C4-2B (cell line): Measurements from ENCODE around the gene FOLR2.

Experiments used
- CTCF ChIP-seq: fragments of 450-650 bp; conservative IDR thresholded peaks from 2 replicates; pipeline ENCODE4 v1.5.1; 2017; ENCODE audit warnings: mild to moderate bottlenecking
- ZFX ChIP-seq: fragments of 450-650 bp; IDR thresholded peaks from 2 replicates; pipeline ENCODE4 v1.6.1; 2017

- TF ChIP-seq ZFX (no peak), CTCF (no peak)
Observed at GRCh38 chr11:72179804-72180396, 36.7 kb upstream of the FOLR2 start.
